Thyroid gland (tissue), 4 donors: ENCODE measurements around the gene PLCB1.

Source experiments
- CTCF ChIP-seq, 6 experiments: fragments of 200-600 bp in 3 of 6; fragments of 450-650 bp in 3 of 6; sonication (generic) in 3 of 6; IDR thresholded peaks; one replicate each; pipeline ENCODE4 v1.5.1; 2016 to 2019; ENCODE audit warnings: antibody characterized with exemption in 6 of 6, mild to moderate bottlenecking in 2 of 6, inconsistent platforms in 1 of 6, moderate library complexity in 1 of 6
- POLR2A ChIP-seq, 2 donors: fragments of 450-650 bp; IDR thresholded peaks; one replicate each; pipeline ENCODE4 v1.6.1; 2017; ENCODE audit warnings: antibody characterized with exemption in 2 of 2, mild to moderate bottlenecking in 2 of 2, moderate library complexity in 1 of 2

DNA sequence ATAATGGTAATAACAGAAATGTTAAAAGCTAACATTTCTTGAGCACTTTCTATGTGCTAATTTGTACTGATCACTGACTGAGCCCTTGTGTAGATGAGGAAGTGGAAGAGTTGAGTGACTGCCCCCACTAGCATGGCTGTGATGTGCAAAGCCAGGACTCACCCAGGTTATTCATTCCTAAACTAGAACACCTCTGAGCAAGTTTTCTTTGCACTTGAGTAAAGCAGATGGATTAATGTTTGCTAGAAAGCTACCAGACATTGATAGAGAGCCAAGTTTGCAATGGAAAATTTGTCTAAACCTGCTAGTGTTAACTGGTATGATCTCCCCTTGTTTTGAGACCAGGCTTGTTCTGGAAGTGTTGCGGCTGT, 469.5 kb downstream of the PLCB1 start:
- no peak for TF ChIP-seq CTCF (IDR thresholded peaks at IDR 0.05)
- TF ChIP-seq POLR2A (IDR thresholded peaks at IDR 0.05), result no peak
